K562 (cell line): ENCODE data around the gene ZNF407.

Experiments
- BMI1 ChIP-seq: fragments of 150-350 bp; IDR thresholded peaks from 2 replicates; pipeline ENCODE4 v1.6.1; 2014; ENCODE audit warnings: low read length
- HOMEZ ChIP-seq: fragments of 250-450 bp; sonication (Bioruptor Pico); IDR thresholded peaks from 2 replicates; pipeline ENCODE4 v1.4.0; 2020; ENCODE audit warnings: mild to moderate bottlenecking, moderate library complexity
- JUNB ChIP-seq: fragments of 450-650 bp; formaldehyde crosslinking; conservative IDR thresholded peaks from 2 replicates; pipeline ENCODE4 v1.4.0; 2020; ENCODE audit warnings: mild to moderate bottlenecking
- MAFK ChIP-seq: IDR thresholded peaks from 2 replicates; pipeline ENCODE4 v1.6.1; 2011; ENCODE audit warnings: low read length, improper control_type of control experiment
- MCM2 ChIP-seq: fragments of 450-650 bp; IDR thresholded peaks from 2 replicates; pipeline ENCODE4 v1.6.1; 2017; ENCODE audit warnings: low read depth, mild to moderate bottlenecking
- MXI1 ChIP-seq: IDR thresholded peaks from 2 replicates; pipeline ENCODE4 v1.6.1; 2011; ENCODE audit warnings: low read depth, mild to moderate bottlenecking, improper control_type of control experiment, low read length
- MYC ChIP-seq, 2 experiments: fragments of 250-450 bp in 1 of 2; sonication (Bioruptor Pico) in 1 of 2; IDR thresholded peaks; 2 replicates each; pipeline versions ENCODE4 v1.5.1 to v1.6.1; 2012 to 2021; ENCODE audit warnings: low read depth in 2 of 2, borderline replicate concordance in 1 of 2, improper control_type of control experiment in 1 of 2, low read length in 1 of 2, mild to moderate bottlenecking in 1 of 2, moderate library complexity in 1 of 2
- POLR2AphosphoS5 ChIP-seq: IDR thresholded peaks from 2 replicates; pipeline ENCODE4 v1.6.1; 2011; ENCODE audit warnings: mild to moderate bottlenecking, low read depth, low read length, moderate library complexity; ENCODE audit not compliant: control insufficient read depth, insufficient read depth
- SAP30 ChIP-seq: fragments of 200-600 bp; sonication (generic); IDR thresholded peaks from 2 replicates; pipeline ENCODE4 v1.6.1; 2012; ENCODE audit warnings: borderline replicate concordance, low read depth, mild to moderate bottlenecking, moderate library complexity, low read length, control low read depth, inconsistent platforms; ENCODE audit not compliant: insufficient read depth, poor library complexity, severe bottlenecking
- SRSF1 ChIP-seq: fragments of 200-400 bp; formaldehyde crosslinking; IDR thresholded peaks from 2 replicates; pipeline ENCODE4 v1.6.1; 2017; ENCODE audit warnings: mild to moderate bottlenecking, low read depth, low read length, moderate library complexity
- TBP ChIP-seq: optimal IDR thresholded peaks from 2 replicates; pipeline ENCODE3; 2011; ENCODE audit warnings: low read depth, low read length, improper control_type of control experiment

DNA sequence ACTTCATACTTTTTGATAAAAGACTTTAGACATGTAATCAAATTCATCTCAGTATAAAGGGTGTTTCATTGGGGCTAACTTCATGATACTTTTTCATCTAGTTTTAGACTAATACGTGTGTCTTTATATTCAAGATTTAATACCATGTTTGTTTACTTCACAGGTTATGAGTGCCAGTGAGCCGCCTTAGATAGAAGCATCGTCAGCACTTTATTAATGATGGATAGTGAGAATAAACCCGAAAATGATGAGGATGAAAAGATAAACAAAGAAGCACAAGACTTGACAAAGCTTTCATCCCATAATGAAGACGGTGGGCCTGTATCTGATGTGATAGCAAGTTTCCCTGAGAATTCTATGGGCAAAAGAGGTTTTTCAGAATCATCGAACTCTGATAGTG, 33.1 kb downstream of the ZNF407 start:
- TF ChIP-seq MXI1 (no peak), SAP30 (no peak), MAFK (no peak), TBP (no peak), BMI1 (no peak), HOMEZ (CRISPR knock-in tag) (no peak), JUNB (CRISPR knock-in tag) (no peak), POLR2AphosphoS5 (no peak), MCM2 (no peak), SRSF1 (no peak), MYC (IDR thresholded peaks at IDR 0.05; ENCODE audit: low read depth, low read length) (no peak), MYC (CRISPR knock-in tag; IDR thresholded peaks at IDR 0.05; ENCODE audit: borderline replicate concordance, low read depth) (no peak)
